ENCODE measurements around the gene IL15.
A peak's percentile ranks its signal among the peaks of the same experiment; 100 is the strongest.

Gene IL15

DNA sequence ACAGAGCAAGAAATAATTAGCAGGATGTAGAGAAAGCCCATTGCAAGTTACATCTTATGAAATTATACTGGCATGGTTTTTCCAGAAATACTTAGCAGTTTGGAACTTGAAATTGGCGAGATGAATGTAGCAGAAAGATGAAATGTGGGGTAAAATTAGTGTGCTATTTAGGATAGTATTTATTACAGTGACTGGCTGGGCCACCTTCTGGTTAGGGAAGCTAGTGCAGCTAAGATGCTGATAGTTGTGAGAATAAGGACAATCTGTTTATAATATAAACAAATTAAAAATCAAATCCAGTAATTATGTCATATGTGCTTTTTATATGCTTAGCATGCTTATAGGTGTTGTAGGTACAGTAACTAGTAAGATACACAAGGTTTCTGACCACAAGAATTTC, 74.8 kb downstream of the IL15 start:
- Histone ChIP-seq H3K4me3 (ENCODE audit: control insufficient read depth in 1 of 7, extremely low read depth in 1 of 7, insufficient read depth in 4 of 7, low read depth in 2 of 7, low read length in 6 of 7) (no peak overlapping the region), H3K27ac (ENCODE audit: insufficient read depth in 1 of 2, low read depth in 1 of 2, low read length in 2 of 2, poor library complexity in 1 of 2, severe bottlenecking in 2 of 2) (no peak overlapping the region), H3K27me3 (replicated peaks in 2 of 5; ENCODE audit: control insufficient read depth in 4 of 5, insufficient read depth in 5 of 5, low read length in 4 of 5) (no peaks in the 10 kb centered on the region), H3K9me3 (ENCODE audit: control extremely low read depth in 1 of 5, control insufficient read depth in 4 of 5, insufficient read depth in 2 of 5, low read depth in 1 of 5, low read length in 4 of 5) (peaks cover 2 to 20% (median 4%) of the 10 kb centered on the region in 5 experiments), H3K36me3 (ENCODE audit: control insufficient read depth in 4 of 4, insufficient read depth in 4 of 4, low read length in 3 of 4) (peaks cover 0 to 2% (median 0%) of the 10 kb centered on the region in 4 experiments), H3K4me1 (ENCODE audit: control extremely low read depth in 1 of 4, control insufficient read depth in 4 of 4, insufficient read depth in 4 of 4, low read length in 3 of 4) (no peaks in the 10 kb centered on the region)
- ChIA-PET CTCF (interaction anchor here (0.6 to 3.0 kb wide), 5 partner anchors 8 to 553 kb away, joined by 3 to 22 read pairs (median 6); no protein-coding TSS in a partner anchor), POLR2A (no interaction called here)
- peak; percentile 20 to 55 (median 46) for DNase-seq
- 100% methylated on average over 1 of the region's 1 CpG for WGBS (ENCODE audit: insufficient coverage)

DNA sequence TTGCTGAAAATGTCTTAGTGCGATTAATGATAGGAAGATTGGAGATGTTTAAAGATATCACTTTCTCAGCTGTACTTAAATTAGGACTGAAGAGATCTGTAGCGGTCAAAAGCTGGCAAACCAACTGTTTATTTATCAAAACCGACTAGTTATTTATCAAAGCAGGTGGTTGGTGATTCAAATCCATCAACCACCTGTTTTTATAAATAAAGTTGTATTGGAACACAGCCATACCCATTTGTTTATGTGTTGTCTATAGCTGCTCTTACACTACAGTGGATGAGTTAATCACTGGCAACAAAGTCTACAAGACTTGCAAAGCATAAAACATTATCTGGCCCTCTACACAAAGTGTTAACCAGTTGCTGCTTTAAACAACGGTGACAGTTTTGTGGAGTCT, 76.8 kb downstream of the IL15 start:
- no peaks in the 10 kb centered on the region for H3K36me3 ChIP-seq (ENCODE audit: control insufficient read depth in 4 of 4, insufficient read depth in 4 of 4, low read length in 3 of 4)
- no peak for DNase-seq
- ChIA-PET CTCF (interaction anchor here (2.4 to 3.0 kb wide), 2 partner anchors 366 to 555 kb away, joined by 8 to 22 read pairs; no protein-coding TSS in a partner anchor), POLR2A (no interaction called here)
- H3K9me3 ChIP-seq (ENCODE audit: control extremely low read depth in 1 of 5, control insufficient read depth in 4 of 5, insufficient read depth in 2 of 5, low read depth in 1 of 5, low read length in 4 of 5), result peaks cover 0 to 9% (median 6%) of the 10 kb centered on the region in 5 experiments
- 93% methylated on average over 3 of the region's 4 CpGs for WGBS (ENCODE audit: insufficient coverage)
- H3K27ac ChIP-seq (ENCODE audit: insufficient read depth in 1 of 2, low read depth in 1 of 2, low read length in 2 of 2, poor library complexity in 1 of 2, severe bottlenecking in 2 of 2), result no peak overlapping the region
- no peaks in the 10 kb centered on the region for H3K27me3 ChIP-seq (replicated peaks in 2 of 5; ENCODE audit: control insufficient read depth in 4 of 5, insufficient read depth in 5 of 5, low read length in 4 of 5)
- H3K4me1 ChIP-seq (ENCODE audit: control extremely low read depth in 1 of 4, control insufficient read depth in 4 of 4, insufficient read depth in 4 of 4, low read length in 3 of 4), result no peaks in the 10 kb centered on the region
- H3K4me3 ChIP-seq (ENCODE audit: control insufficient read depth in 1 of 7, extremely low read depth in 1 of 7, insufficient read depth in 4 of 7, low read depth in 2 of 7, low read length in 6 of 7), result no peak overlapping the region

DNA sequence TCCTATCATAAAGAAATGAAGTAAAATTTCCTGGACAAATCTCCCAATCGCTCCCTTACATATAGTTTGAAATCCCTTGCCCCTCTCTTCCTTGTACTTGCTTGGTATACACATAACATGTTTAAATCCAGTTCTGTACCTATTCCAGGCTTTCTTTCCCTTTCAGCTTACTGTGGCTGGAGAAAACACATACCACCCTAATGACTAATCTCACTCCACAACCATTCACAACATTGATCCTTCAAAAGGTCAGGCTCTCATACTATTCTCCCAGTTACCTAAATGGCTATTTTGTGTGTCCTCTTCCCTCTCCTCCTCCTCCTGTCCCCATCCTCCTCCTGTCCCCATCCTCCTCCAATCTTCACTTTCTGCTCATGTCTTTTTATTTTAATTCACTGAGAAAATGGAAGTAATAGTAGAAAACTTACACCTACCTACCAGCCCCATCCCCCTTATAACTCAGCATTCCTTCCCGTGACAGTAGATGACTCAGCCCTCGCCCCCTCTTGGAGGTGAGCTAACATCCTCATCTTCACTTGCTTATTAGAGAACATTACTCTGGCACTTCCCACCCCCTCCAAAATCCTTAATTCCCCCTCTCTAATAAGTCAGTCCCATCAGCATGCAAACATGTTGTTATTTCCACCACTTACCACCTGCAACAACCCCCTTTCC, 77.5 kb downstream of the IL15 start:
- DNase-seq, result no peak
- H3K4me3 ChIP-seq (ENCODE audit: control insufficient read depth in 1 of 7, extremely low read depth in 1 of 7, insufficient read depth in 4 of 7, low read depth in 2 of 7, low read length in 6 of 7), result no peak overlapping the region
- H3K27ac ChIP-seq (ENCODE audit: insufficient read depth in 1 of 2, low read depth in 1 of 2, low read length in 2 of 2, poor library complexity in 1 of 2, severe bottlenecking in 2 of 2), result no peak overlapping the region
- H3K36me3 ChIP-seq (ENCODE audit: control insufficient read depth in 4 of 4, insufficient read depth in 4 of 4, low read length in 3 of 4), result no peaks in the 10 kb centered on the region
- peaks cover 0 to 9% (median 3%) of the 10 kb centered on the region in 5 experiments for H3K9me3 ChIP-seq (ENCODE audit: control extremely low read depth in 1 of 5, control insufficient read depth in 4 of 5, insufficient read depth in 2 of 5, low read depth in 1 of 5, low read length in 4 of 5)
- 90% methylated on average over 3 of the region's 3 CpGs for WGBS (ENCODE audit: insufficient coverage)
- ChIA-PET CTCF (interaction anchor here (3.0 kb wide), 1 partner anchor 367 kb away, joined by 22 read pairs; no protein-coding TSS in a partner anchor), POLR2A (no interaction called here)
- H3K27me3 ChIP-seq (replicated peaks in 2 of 5; ENCODE audit: control insufficient read depth in 4 of 5, insufficient read depth in 5 of 5, low read length in 4 of 5), result no peaks in the 10 kb centered on the region
- no peaks in the 10 kb centered on the region for H3K4me1 ChIP-seq (ENCODE audit: control extremely low read depth in 1 of 4, control insufficient read depth in 4 of 4, insufficient read depth in 4 of 4, low read length in 3 of 4)

DNA sequence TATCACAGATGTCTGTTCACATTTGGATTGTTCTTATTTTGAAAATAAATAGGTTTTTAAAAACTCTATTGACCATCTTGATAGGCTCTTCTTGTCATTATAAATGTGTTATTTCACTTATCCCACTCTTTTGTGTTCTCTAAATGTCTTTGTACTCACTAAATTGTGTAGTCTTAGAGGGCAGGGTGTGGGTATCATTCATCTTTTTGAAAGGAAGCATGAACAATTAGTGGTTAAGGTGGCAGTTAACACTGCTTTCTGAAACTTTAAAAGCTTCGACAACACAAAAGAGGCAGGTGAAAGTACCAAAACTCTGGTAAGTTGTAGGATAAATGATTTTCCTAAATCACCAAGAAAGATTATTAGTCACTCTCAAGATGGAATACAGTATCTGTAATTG, 83.2 kb downstream of the IL15 start:
- Histone ChIP-seq H3K4me3 (ENCODE audit: control insufficient read depth in 1 of 7, extremely low read depth in 1 of 7, insufficient read depth in 4 of 7, low read depth in 2 of 7, low read length in 6 of 7) (no peak overlapping the region), H3K27me3 (replicated peaks in 2 of 5; ENCODE audit: control insufficient read depth in 4 of 5, insufficient read depth in 5 of 5, low read length in 4 of 5) (no peaks in the 10 kb centered on the region), H3K4me1 (ENCODE audit: control extremely low read depth in 1 of 4, control insufficient read depth in 4 of 4, insufficient read depth in 4 of 4, low read length in 3 of 4) (no peaks in the 10 kb centered on the region), H3K36me3 (ENCODE audit: control insufficient read depth in 4 of 4, insufficient read depth in 4 of 4, low read length in 3 of 4) (peaks cover 0 to 10% (median 0%) of the 10 kb centered on the region in 4 experiments), H3K9me3 (ENCODE audit: control extremely low read depth in 1 of 5, control insufficient read depth in 4 of 5, insufficient read depth in 2 of 5, low read depth in 1 of 5, low read length in 4 of 5) (peaks cover 0 to 9% (median 3%) of the 10 kb centered on the region in 5 experiments), H3K27ac (ENCODE audit: insufficient read depth in 1 of 2, low read depth in 1 of 2, low read length in 2 of 2, poor library complexity in 1 of 2, severe bottlenecking in 2 of 2) (no peak overlapping the region)
- ChIA-PET CTCF (no interaction called here), POLR2A (no interaction called here)
- DNase-seq, result no peak
- WGBS (ENCODE audit: insufficient coverage), result no CpG with 5 or more reads among the region's 1 CpG

DNA sequence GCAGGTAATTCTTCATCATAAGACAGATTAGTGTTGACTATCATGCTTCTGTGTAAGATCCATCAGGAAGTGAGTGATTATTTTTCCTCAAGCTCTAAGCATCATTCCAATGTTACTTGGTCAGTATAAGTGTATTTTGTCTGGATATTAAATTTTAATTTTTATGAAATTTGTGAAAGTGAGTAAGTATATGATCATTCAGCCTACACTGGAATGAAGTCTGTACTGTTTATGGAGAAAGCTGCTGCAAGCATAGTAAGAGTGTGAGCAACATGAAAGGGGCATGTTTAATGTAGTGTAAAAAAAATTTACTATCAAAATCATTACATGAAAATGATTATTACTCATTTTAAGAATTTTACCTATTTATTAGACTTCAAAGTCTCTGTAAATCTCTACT, 84.8 kb downstream of the IL15 start:
- POLR2A ChIA-PET, result no interaction called here
- Histone ChIP-seq H3K4me1 (ENCODE audit: control extremely low read depth in 1 of 4, control insufficient read depth in 4 of 4, insufficient read depth in 4 of 4, low read length in 3 of 4) (no peaks in the 10 kb centered on the region), H3K27ac (ENCODE audit: insufficient read depth in 1 of 2, low read depth in 1 of 2, low read length in 2 of 2, poor library complexity in 1 of 2, severe bottlenecking in 2 of 2) (no peak overlapping the region), H3K9me3 (ENCODE audit: control extremely low read depth in 1 of 5, control insufficient read depth in 4 of 5, insufficient read depth in 2 of 5, low read depth in 1 of 5, low read length in 4 of 5) (peaks cover 0 to 9% (median 3%) of the 10 kb centered on the region in 5 experiments), H3K4me3 (ENCODE audit: control insufficient read depth in 1 of 7, extremely low read depth in 1 of 7, insufficient read depth in 4 of 7, low read depth in 2 of 7, low read length in 6 of 7) (no peak overlapping the region), H3K36me3 (ENCODE audit: control insufficient read depth in 4 of 4, insufficient read depth in 4 of 4, low read length in 3 of 4) (peaks cover 0 to 11% (median 0%) of the 10 kb centered on the region in 4 experiments), H3K27me3 (replicated peaks in 2 of 5; ENCODE audit: control insufficient read depth in 4 of 5, insufficient read depth in 5 of 5, low read length in 4 of 5) (no peaks in the 10 kb centered on the region)
- no peak for DNase-seq
- CTCF ChIA-PET, result no interaction called here

DNA sequence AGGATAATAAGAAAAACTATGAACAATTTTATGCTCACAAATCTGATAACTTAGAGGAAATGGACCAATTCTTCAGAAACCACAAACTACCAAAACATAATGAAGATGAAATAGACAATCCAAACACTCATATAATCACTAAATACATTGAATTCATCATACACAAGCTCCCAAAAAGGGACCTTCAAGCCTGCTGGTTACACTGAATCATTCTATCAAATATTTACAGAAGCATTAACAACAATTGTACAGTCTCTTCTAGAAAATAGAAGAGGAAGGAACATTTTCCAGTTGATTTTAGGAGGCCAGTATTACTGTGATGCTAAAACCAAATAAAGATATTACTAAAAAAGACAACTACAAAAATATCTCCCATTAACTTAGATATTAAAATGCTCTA, 88.3 kb downstream of the IL15 start:
- ChIA-PET POLR2A (no interaction called here), CTCF (no interaction called here)
- Histone ChIP-seq H3K4me1 (ENCODE audit: control extremely low read depth in 1 of 4, control insufficient read depth in 4 of 4, insufficient read depth in 4 of 4, low read length in 3 of 4) (no peaks in the 10 kb centered on the region), H3K27ac (ENCODE audit: insufficient read depth in 1 of 2, low read depth in 1 of 2, low read length in 2 of 2, poor library complexity in 1 of 2, severe bottlenecking in 2 of 2) (no peak overlapping the region), H3K27me3 (replicated peaks in 2 of 5; ENCODE audit: control insufficient read depth in 4 of 5, insufficient read depth in 5 of 5, low read length in 4 of 5) (no peaks in the 10 kb centered on the region), H3K4me3 (ENCODE audit: control insufficient read depth in 1 of 7, extremely low read depth in 1 of 7, insufficient read depth in 4 of 7, low read depth in 2 of 7, low read length in 6 of 7) (no peak overlapping the region), H3K36me3 (ENCODE audit: control insufficient read depth in 4 of 4, insufficient read depth in 4 of 4, low read length in 3 of 4) (peaks cover 0 to 11% (median 0%) of the 10 kb centered on the region in 4 experiments), H3K9me3 (ENCODE audit: control extremely low read depth in 1 of 5, control insufficient read depth in 4 of 5, insufficient read depth in 2 of 5, low read depth in 1 of 5, low read length in 4 of 5) (no peaks in the 10 kb centered on the region)
- no peak for DNase-seq

DNA sequence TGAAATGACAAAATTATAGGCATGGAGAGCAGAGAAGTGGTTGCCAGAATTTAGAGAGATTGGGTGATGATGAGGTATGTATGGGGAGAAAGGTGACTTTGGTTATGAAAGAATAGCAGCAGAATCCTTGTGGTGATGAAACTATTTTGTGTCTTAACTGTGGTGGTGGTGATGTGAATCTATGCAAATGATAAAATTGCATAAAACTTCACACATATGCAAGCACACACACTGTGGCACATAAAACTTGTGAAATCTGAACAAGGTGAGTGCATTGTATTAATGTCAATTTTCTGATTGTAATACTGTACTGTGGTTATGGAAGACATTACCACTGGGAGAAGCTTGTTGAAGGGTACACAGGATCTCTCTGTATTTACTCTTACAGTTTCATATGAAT, 91.0 kb downstream of the IL15 start:
- ChIA-PET CTCF (no interaction called here), POLR2A (no interaction called here)
- no peak overlapping the region for H3K27ac ChIP-seq (ENCODE audit: insufficient read depth in 1 of 2, low read depth in 1 of 2, low read length in 2 of 2, poor library complexity in 1 of 2, severe bottlenecking in 2 of 2)
- no peaks in the 10 kb centered on the region for H3K9me3 ChIP-seq (ENCODE audit: control extremely low read depth in 1 of 5, control insufficient read depth in 4 of 5, insufficient read depth in 2 of 5, low read depth in 1 of 5, low read length in 4 of 5)
- peaks cover 0 to 17% (median 2%) of the 10 kb centered on the region in 4 experiments for H3K36me3 ChIP-seq (ENCODE audit: control insufficient read depth in 4 of 4, insufficient read depth in 4 of 4, low read length in 3 of 4)
- no peak for DNase-seq
- H3K4me3 ChIP-seq (ENCODE audit: control insufficient read depth in 1 of 7, extremely low read depth in 1 of 7, insufficient read depth in 4 of 7, low read depth in 2 of 7, low read length in 6 of 7), result no peak overlapping the region
- H3K4me1 ChIP-seq (ENCODE audit: control extremely low read depth in 1 of 4, control insufficient read depth in 4 of 4, insufficient read depth in 4 of 4, low read length in 3 of 4), result no peaks in the 10 kb centered on the region
- no peaks in the 10 kb centered on the region for H3K27me3 ChIP-seq (replicated peaks in 2 of 5; ENCODE audit: control insufficient read depth in 4 of 5, insufficient read depth in 5 of 5, low read length in 4 of 5)
